ENCODE data around the gene PNMA8C.
A peak's percentile ranks its signal among the peaks of the same experiment; 100 is the strongest.
"Not testable (repeated sequence)": the region's sequence is repeated elsewhere in the genome, so short reads cannot be mapped to it uniquely, and the experiment has no call there.

Gene PNMA8C

GRCh38 chr19:46407856-46408663 is 20.7 kb downstream of the PNMA8C start:
- FAIRE-seq, result no peak
- DNase-seq (ENCODE audit: insufficient read length, low spot score), result no peak
- TF ChIP-seq POLR2AphosphoS5 (IDR thresholded peaks at IDR 0.05; ENCODE audit: low read depth, low read length) (no peak), PAX5 (IDR thresholded peaks at IDR 0.05; ENCODE audit: insufficient read depth, low read length, severe bottlenecking) (no peak), TAF1 (IDR thresholded peaks at IDR 0.05; ENCODE audit: low read depth, low read length) (no peak), POU2F2 (IDR thresholded peaks at IDR 0.05; ENCODE audit: low read depth, low read length) (no peak), POLR2A (IDR thresholded peaks at IDR 0.05; ENCODE audit: low read depth, low read length) (no peak), SPI1 (IDR thresholded peaks at IDR 0.05; ENCODE audit: low read depth, low read length) (no peak)

- DNase-seq (ENCODE audit: insufficient read length, low spot score) (no peak), FAIRE-seq (no peak)
- TF ChIP-seq TAF1 (IDR thresholded peaks at IDR 0.05; ENCODE audit: low read depth, low read length) (no peak), POU2F2 (IDR thresholded peaks at IDR 0.05; ENCODE audit: low read depth, low read length) (no peak), PAX5 (IDR thresholded peaks at IDR 0.05; ENCODE audit: insufficient read depth, low read length, severe bottlenecking) (no peak), POLR2A (IDR thresholded peaks at IDR 0.05; ENCODE audit: low read depth, low read length) (no peak), SPI1 (IDR thresholded peaks at IDR 0.05; ENCODE audit: low read depth, low read length) (no peak)
Measured at GRCh38 chr19:46406976-46407375, 21.8 kb downstream of the PNMA8C start.

- DNase-seq (ENCODE audit: insufficient read length, low spot score) (no peak), FAIRE-seq (no peak)
- TF ChIP-seq POU2F2 (IDR thresholded peaks at IDR 0.05; ENCODE audit: low read depth, low read length) (no peak), SPI1 (IDR thresholded peaks at IDR 0.05; ENCODE audit: low read depth, low read length) (no peak), POLR2A (IDR thresholded peaks at IDR 0.05; ENCODE audit: low read depth, low read length) (no peak), TAF1 (IDR thresholded peaks at IDR 0.05; ENCODE audit: low read depth, low read length) (no peak), POLR2AphosphoS5 (IDR thresholded peaks at IDR 0.05; ENCODE audit: low read depth, low read length) (no peak), PAX5 (IDR thresholded peaks at IDR 0.05; ENCODE audit: insufficient read depth, low read length, severe bottlenecking) (no peak)
Measured at GRCh38 chr19:46404753-46405468, 23.8 kb downstream of the PNMA8C start.

- TF ChIP-seq POLR2A (IDR thresholded peaks at IDR 0.05; ENCODE audit: low read depth, low read length) (no peak), SPI1 (IDR thresholded peaks at IDR 0.05; ENCODE audit: low read depth, low read length) (no peak), POLR2AphosphoS5 (IDR thresholded peaks at IDR 0.05; ENCODE audit: low read depth, low read length) (no peak), PAX5 (IDR thresholded peaks at IDR 0.05; ENCODE audit: insufficient read depth, low read length, severe bottlenecking) (no peak), TAF1 (IDR thresholded peaks at IDR 0.05; ENCODE audit: low read depth, low read length) (no peak), POU2F2 (IDR thresholded peaks at IDR 0.05; ENCODE audit: low read depth, low read length) (no peak)
- DNase-seq (ENCODE audit: insufficient read length, low spot score) (no peak), FAIRE-seq (no peak)
Measured at GRCh38 chr19:46404055-46404752, 24.5 kb downstream of the PNMA8C start.

- TF ChIP-seq PAX5 (IDR thresholded peaks at IDR 0.05; ENCODE audit: insufficient read depth, low read length, severe bottlenecking), result no peak
- TF ChIP-seq SPI1 (IDR thresholded peaks at IDR 0.05; ENCODE audit: low read depth, low read length), result no peak
- TF ChIP-seq POLR2AphosphoS5 (IDR thresholded peaks at IDR 0.05; ENCODE audit: low read depth, low read length), result no peak
- TF ChIP-seq TAF1 (IDR thresholded peaks at IDR 0.05; ENCODE audit: low read depth, low read length), result no peak
- TF ChIP-seq POU2F2 (IDR thresholded peaks at IDR 0.05; ENCODE audit: low read depth, low read length), result no peak
- no peak for TF ChIP-seq POLR2A (IDR thresholded peaks at IDR 0.05; ENCODE audit: low read depth, low read length)
- no peak for FAIRE-seq
- DNase-seq (ENCODE audit: insufficient read length, low spot score), result no peak
Measured at GRCh38 chr19:46402725-46403124, 26.0 kb downstream of the PNMA8C start.

DNA sequence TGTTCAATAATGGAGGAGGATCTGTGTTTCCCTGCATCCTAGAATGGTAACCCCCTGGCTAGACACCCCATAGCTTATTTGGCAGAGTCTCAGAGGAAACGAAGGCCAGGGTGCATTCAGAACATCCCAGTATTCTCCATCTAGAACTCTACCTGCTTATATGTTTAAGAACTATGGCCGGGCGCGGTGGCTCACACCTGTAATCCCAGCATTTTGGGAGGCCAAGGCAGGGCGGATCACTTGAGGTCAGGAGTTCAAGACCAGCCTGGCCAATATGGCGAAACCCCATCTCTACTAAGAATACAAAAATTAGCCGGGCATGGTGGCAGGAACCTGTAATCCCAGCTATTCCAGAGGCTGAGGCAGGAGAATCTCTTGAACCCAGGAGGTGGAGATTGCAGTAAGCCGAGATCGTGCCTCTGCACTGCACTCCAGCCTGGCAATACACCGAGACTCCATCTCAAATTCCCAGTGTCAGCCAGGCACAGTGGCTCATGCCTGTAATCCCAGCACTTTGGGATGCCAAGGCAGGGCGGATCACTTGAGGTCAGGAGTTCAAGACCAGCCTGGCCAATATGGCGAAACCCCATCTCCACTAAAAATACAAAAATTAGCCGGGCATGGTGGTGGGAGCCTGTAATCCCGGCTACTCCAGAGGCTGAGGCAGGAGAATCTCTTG is 30.8 kb downstream of the PNMA8C start:
- DNase-seq (ENCODE audit: insufficient read length, low spot score); FAIRE-seq: not testable (repeated sequence)

DNA sequence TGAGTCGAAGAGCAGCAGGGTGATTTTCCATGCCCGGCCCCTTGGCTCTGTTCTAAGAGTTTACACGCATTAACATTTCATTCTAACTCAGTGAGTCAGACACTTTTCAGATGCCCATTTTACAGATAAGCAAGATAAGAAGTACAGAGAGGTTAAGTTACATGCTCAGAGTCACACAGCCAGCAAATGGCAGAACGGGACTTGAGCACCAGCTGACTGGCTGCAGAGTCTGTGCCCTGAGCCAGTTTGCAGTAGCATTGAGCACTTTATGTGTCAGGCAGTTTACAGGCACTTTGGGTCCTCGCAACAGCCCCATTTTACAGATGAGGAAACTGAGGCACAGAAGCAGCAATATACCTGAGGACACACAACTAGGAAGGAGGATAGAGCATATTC is 34.3 kb downstream of the PNMA8C start:
- DNase-seq (ENCODE audit: insufficient read length, low spot score) (no peak), FAIRE-seq (peak; percentile 28)
- TF ChIP-seq POLR2A (IDR thresholded peaks at IDR 0.05; ENCODE audit: low read depth, low read length) (no peak), POLR2AphosphoS5 (IDR thresholded peaks at IDR 0.05; ENCODE audit: low read depth, low read length) (no peak), SPI1 (IDR thresholded peaks at IDR 0.05; ENCODE audit: low read depth, low read length) (no peak), TAF1 (IDR thresholded peaks at IDR 0.05; ENCODE audit: low read depth, low read length) (no peak), POU2F2 (IDR thresholded peaks at IDR 0.05; ENCODE audit: low read depth, low read length) (no peak), PAX5 (IDR thresholded peaks at IDR 0.05; ENCODE audit: insufficient read depth, low read length, severe bottlenecking) (no peak)

GRCh38 chr19:46393456-46394401 is 35.0 kb downstream of the PNMA8C start:
- DNase-seq (ENCODE audit: insufficient read length, low spot score), result no peak
- FAIRE-seq, result no peak
- no peak for TF ChIP-seq TAF1 (IDR thresholded peaks at IDR 0.05; ENCODE audit: low read depth, low read length)
- no peak for TF ChIP-seq POLR2AphosphoS5 (IDR thresholded peaks at IDR 0.05; ENCODE audit: low read depth, low read length)
- no peak for TF ChIP-seq SPI1 (IDR thresholded peaks at IDR 0.05; ENCODE audit: low read depth, low read length)
- no peak for TF ChIP-seq PAX5 (IDR thresholded peaks at IDR 0.05; ENCODE audit: insufficient read depth, low read length, severe bottlenecking)
- TF ChIP-seq POU2F2 (IDR thresholded peaks at IDR 0.05; ENCODE audit: low read depth, low read length), result no peak
- no peak for TF ChIP-seq POLR2A (IDR thresholded peaks at IDR 0.05; ENCODE audit: low read depth, low read length)
